Osteoblast (primary cell): ENCODE results near the gene RIMBP2. TPM values are rescaled to one million over a fixed set of nuclear protein-coding genes. Genes with fewer than 3 reads are reported as not detected.

Source experiments
- DNase-seq: peaks from one replicate; pipeline ENCODE4 v3.0.0; 2011; ENCODE audit warnings: low spot score, mixed read lengths; ENCODE audit not compliant: insufficient read length; ENCODE audit errors: missing footprints
- H2AFZ ChIP-seq: 2 replicates; pipeline ENCODE4 v1.6.0; 2011; ENCODE audit warnings: mild to moderate bottlenecking, low read length
- H3K27ac ChIP-seq: 2 replicates; pipeline ENCODE4 v1.5.1; 2011; ENCODE audit warnings: mild to moderate bottlenecking, low read depth, low read length, moderate library complexity
- H3K27me3 ChIP-seq: 2 replicates; pipeline ENCODE4 v1.6.0; 2012; ENCODE audit warnings: mild to moderate bottlenecking, control low read depth, inconsistent platforms, low read length, moderate library complexity; ENCODE audit not compliant: insufficient read depth
- H3K36me3 ChIP-seq: 2 replicates; pipeline ENCODE4 v1.5.1; 2011; ENCODE audit warnings: mild to moderate bottlenecking, low read length, control low read depth, moderate library complexity; ENCODE audit not compliant: insufficient read depth
- H3K4me1 ChIP-seq: 2 replicates; pipeline ENCODE4 v1.5.1; 2011; ENCODE audit warnings: mild to moderate bottlenecking, low read length, control low read depth, moderate library complexity; ENCODE audit not compliant: insufficient read depth
- H3K4me2 ChIP-seq: 2 replicates; pipeline ENCODE4 v1.6.0; 2011; ENCODE audit warnings: mild to moderate bottlenecking, low read length; ENCODE audit not compliant: insufficient read depth
- H3K4me3 ChIP-seq: fragments of 200-600 bp; sonication (generic); 3 replicates; pipeline ENCODE4 v1.5.1; 2012; ENCODE audit warnings: mild to moderate bottlenecking, low read length, inconsistent platforms; ENCODE audit not compliant: insufficient read depth
- H3K79me2 ChIP-seq: 2 replicates; pipeline ENCODE4 v1.6.0; 2012; ENCODE audit warnings: mild to moderate bottlenecking, low read length, control low read depth, inconsistent platforms; ENCODE audit not compliant: insufficient read depth
- H3K9me3 ChIP-seq: 2 replicates; pipeline ENCODE4 v1.5.1; 2011; ENCODE audit warnings: low read depth, low read length, control low read depth
- H4K20me1 ChIP-seq: 2 replicates; pipeline ENCODE4 v1.6.0; 2012; ENCODE audit warnings: mild to moderate bottlenecking, low read length, control low read depth; ENCODE audit not compliant: insufficient read depth
- CTCF ChIP-seq: IDR thresholded peaks from 2 replicates; pipeline ENCODE4 v1.5.1; 2011; ENCODE audit warnings: mild to moderate bottlenecking, low read depth, low read length, moderate library complexity; ENCODE audit errors: extremely low read depth
- total RNA-seq: library from RNA; depleted of rRNA; stranded (reverse); fragments of >200 nt; gene quantifications from 2 replicates; pipeline ENCODE4 v1.2.3, GENCODE V29; 2012

Gene RIMBP2
- total RNA-seq, 1 donor: not detected

DNA sequence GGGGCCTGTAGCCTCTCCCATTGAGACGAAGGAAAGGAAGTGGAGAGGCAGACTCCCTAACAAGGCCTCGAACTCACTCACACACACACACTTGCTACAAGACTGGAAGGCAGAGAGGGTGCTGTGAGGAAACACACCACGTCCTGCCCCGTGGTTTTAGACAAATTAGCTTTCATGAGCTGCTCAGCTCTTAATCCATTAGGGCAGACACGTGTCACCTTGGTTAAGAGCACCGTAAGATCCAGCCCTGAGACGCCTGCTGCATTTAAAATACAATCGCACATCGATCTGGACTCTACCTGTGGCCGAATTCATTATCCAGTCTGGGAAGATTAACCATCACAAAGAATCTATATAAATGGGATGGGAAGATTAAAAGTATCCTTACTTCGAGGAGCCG is 72.0 kb downstream of the RIMBP2 start:
- DNase-seq: no peak
- Histone ChIP-seq H3K79me2 (no peaks in the 10 kb centered on the region), H3K4me3 (no peak overlapping the region), H3K27me3 (no peaks in the 10 kb centered on the region), H3K4me1 (no peaks in the 10 kb centered on the region), H4K20me1 (no peaks in the 10 kb centered on the region), H3K36me3 (no peaks in the 10 kb centered on the region), H3K9me3 (no peaks in the 10 kb centered on the region), H2AFZ (no peak overlapping the region), H3K27ac (no peak overlapping the region), H3K4me2 (no peak overlapping the region)
- no peak for TF ChIP-seq CTCF

DNA sequence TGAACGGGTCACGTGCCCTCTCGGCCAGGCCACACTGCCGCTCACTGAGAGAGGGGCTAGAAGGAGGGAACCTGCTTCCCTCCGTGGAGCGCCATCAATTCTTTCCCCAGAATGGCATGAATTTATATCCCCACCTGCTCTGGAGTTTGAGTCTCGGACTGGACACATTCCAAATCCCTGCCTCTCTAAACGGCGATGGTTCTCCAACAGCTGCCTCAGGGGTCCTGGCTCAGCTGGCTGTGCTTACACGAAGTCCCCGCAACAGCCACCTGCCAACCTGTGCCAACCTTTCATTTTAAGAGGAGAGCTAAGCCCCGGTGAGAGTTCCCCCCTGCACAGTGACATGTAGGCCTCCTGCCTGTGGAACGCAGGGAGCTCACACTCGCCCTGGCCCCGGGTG is 73.2 kb downstream of the RIMBP2 start:
- H4K20me1 ChIP-seq: no peaks in the 10 kb centered on the region
- no peaks in the 10 kb centered on the region for H3K4me1 ChIP-seq
- no peak for TF ChIP-seq CTCF
- H3K27me3 ChIP-seq: no peaks in the 10 kb centered on the region
- no peak overlapping the region for H3K4me3 ChIP-seq
- no peak overlapping the region for H3K27ac ChIP-seq
- H2AFZ ChIP-seq: no peak overlapping the region
- H3K9me3 ChIP-seq: no peaks in the 10 kb centered on the region
- no peaks in the 10 kb centered on the region for H3K79me2 ChIP-seq
- no peak for DNase-seq
- no peak overlapping the region for H3K4me2 ChIP-seq
- H3K36me3 ChIP-seq: no peaks in the 10 kb centered on the region

DNA sequence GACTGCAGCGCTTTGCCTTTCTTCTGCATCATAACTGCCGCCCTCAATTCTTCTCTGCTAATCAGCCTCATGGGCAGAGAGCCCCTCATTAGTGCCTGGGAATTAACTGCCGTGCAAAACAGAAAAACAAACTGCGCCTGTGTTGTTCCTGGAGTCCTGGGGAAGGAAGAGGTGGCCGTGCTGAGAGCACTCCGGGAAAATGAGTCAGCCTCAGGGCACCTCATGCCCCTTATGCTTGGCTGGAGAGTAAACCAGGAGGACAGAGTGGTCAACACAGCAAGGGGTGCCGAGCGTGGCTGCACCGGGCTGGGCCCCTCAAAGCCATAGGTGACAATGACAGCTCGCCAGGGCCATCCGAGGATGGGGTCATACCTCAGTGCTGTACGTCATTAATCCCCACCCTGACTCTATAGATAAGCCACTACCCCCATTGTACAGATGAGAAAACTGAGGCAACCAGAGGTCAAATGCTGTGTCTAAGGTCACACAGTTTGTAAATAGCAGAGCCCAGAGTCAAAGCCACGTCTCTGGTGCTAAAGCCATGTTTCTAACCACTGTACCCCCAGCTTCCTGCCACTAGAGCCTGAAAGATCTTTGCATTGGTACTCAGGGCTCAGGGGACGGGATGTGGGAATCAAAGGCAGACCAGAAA is 74.4 kb downstream of the RIMBP2 start:
- Histone ChIP-seq H3K4me1 (no peaks in the 10 kb centered on the region), H4K20me1 (no peaks in the 10 kb centered on the region), H3K27me3 (no peaks in the 10 kb centered on the region), H3K36me3 (no peaks in the 10 kb centered on the region), H2AFZ (no peak overlapping the region), H3K9me3 (no peaks in the 10 kb centered on the region), H3K27ac (no peak overlapping the region), H3K4me2 (no peak overlapping the region), H3K79me2 (no peaks in the 10 kb centered on the region), H3K4me3 (no peak overlapping the region)
- TF ChIP-seq CTCF: no peak
- DNase-seq: no peak

GRCh38 chr12:130640901-130641300 is 75.2 kb downstream of the RIMBP2 start:
- Histone ChIP-seq H3K4me3 (no peak overlapping the region), H3K27ac (no peak overlapping the region), H3K79me2 (no peaks in the 10 kb centered on the region), H3K9me3 (no peaks in the 10 kb centered on the region), H2AFZ (no peak overlapping the region), H3K27me3 (no peaks in the 10 kb centered on the region), H3K4me2 (no peak overlapping the region), H3K36me3 (no peaks in the 10 kb centered on the region), H4K20me1 (no peaks in the 10 kb centered on the region), H3K4me1 (no peaks in the 10 kb centered on the region)
- DNase-seq: no peak
- no peak for TF ChIP-seq CTCF
